K562 (cell line): ENCODE results near the gene SLC38A11.

Source experiments
- CHD2 ChIP-seq: IDR thresholded peaks from 2 replicates; pipeline ENCODE4 v1.6.1; 2011; ENCODE audit warnings: low read depth, low read length
- EP300 ChIP-seq: IDR thresholded peaks from 2 replicates; pipeline ENCODE4 v1.6.1; 2012; ENCODE audit warnings: low read length, improper control_type of control experiment
- EZH2 ChIP-seq: IDR thresholded peaks from 2 replicates; pipeline ENCODE4 v1.6.1; 2012; ENCODE audit warnings: low read depth, mild to moderate bottlenecking, inconsistent platforms, low read length, borderline replicate concordance
- NR2C1 ChIP-seq, 2 experiments: fragments of 450-650 bp; IDR thresholded peaks; 2 replicates each; pipeline ENCODE4 v1.6.1; 2017; ENCODE audit warnings: mild to moderate bottlenecking in 2 of 2, antibody characterized with exemption in 1 of 2, inconsistent platforms in 1 of 2, missing compliant biosample characterization in 1 of 2, missing genetic modification characterization in 1 of 2
- PCBP1 ChIP-seq: fragments of 200-400 bp; formaldehyde crosslinking; IDR thresholded peaks from 2 replicates; pipeline ENCODE4 v1.6.1; 2018; ENCODE audit warnings: mild to moderate bottlenecking, low read depth, low read length; ENCODE audit not compliant: poor library complexity, severe bottlenecking
- RNF2 ChIP-seq: sonication (generic); IDR thresholded peaks from 2 replicates; pipeline ENCODE4 v1.6.1; 2016
- SP1 ChIP-seq: sonication (generic); formaldehyde crosslinking; IDR thresholded peaks from 2 replicates; pipeline ENCODE4 v1.8.1; 2022; ENCODE audit warnings: mild to moderate bottlenecking, missing genetic modification reagents
- TEAD4 ChIP-seq, 2 experiments: sonication (generic) in 1 of 2; formaldehyde crosslinking in 1 of 2; IDR thresholded peaks; 2 replicates each; pipeline versions ENCODE4 v1.6.1 to v1.8.0; 2012 to 2022; ENCODE audit warnings: borderline replicate concordance in 1 of 2, inconsistent platforms in 1 of 2, low read length in 1 of 2, mild to moderate bottlenecking in 1 of 2, missing genetic modification reagents in 1 of 2
- ZNF436 ChIP-seq: fragments of 250-450, 450-650 bp; sonication (Bioruptor Pico); formaldehyde crosslinking; IDR thresholded peaks from 2 replicates; pipeline ENCODE4 v1.7.0; 2020; ENCODE audit warnings: mild to moderate bottlenecking
- TF ChIP-seq, protein P1 (sequence below): fragments of 250-450 bp; sonication (Bioruptor Pico); IDR thresholded peaks from 2 replicates; pipeline ENCODE4 v1.8.0; 2022; ENCODE audit warnings: inconsistent platforms, mild to moderate bottlenecking, moderate library complexity, borderline replicate concordance
- TF ChIP-seq, protein P2 (sequence below): fragments of 450-650 bp; formaldehyde crosslinking; IDR thresholded peaks from 2 replicates; pipeline ENCODE4 v1.4.0; 2020; ENCODE audit warnings: mild to moderate bottlenecking, moderate library complexity
- TF ChIP-seq, protein P3 (sequence below), 3 experiments: IDR thresholded peaks in 2 of 3; conservative IDR thresholded peaks in 1 of 3; 2 replicates each; pipeline ENCODE4 v1.5.1; 2011 to 2012; ENCODE audit warnings: low read length in 3 of 3, mild to moderate bottlenecking in 3 of 3, control low read depth in 2 of 3, improper control_type of control experiment in 1 of 3, inconsistent platforms in 1 of 3, low read depth in 1 of 3, mixed read lengths in 1 of 3, moderate library complexity in 1 of 3; ENCODE audit not compliant: insufficient read depth in 2 of 3

DNA sequence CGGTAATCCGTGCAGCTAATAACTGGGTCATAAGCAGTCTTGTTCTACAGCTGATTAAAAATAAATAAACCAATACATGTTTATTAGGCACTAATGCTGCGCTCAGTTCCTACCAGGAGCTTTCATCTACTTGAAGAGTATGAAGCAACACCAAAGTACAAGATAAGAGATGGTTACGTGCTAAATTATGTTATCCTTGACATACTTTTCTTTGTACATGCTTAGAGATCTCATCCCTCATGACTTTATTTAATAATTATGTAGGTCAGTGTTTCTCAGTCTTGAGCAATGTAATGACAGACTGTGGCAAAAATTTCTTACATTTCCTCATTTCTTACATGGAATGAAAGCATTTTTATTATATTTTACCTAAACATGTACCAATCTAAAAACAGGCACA is 59.1 kb downstream of the SLC38A11 start:
- TF ChIP-seq PCBP1: no peak
- no peak for TF ChIP-seq SP1 (CRISPR knock-in tag)
- no peak for TF ChIP-seq RNF2
- no peak for TF ChIP-seq TEAD4 (IDR thresholded peaks at IDR 0.05; ENCODE audit: low read length)
- no peak for TF ChIP-seq TEAD4 (CRISPR knock-in tag; IDR thresholded peaks at IDR 0.05; ENCODE audit: borderline replicate concordance)
- TF ChIP-seq, protein P1, sequence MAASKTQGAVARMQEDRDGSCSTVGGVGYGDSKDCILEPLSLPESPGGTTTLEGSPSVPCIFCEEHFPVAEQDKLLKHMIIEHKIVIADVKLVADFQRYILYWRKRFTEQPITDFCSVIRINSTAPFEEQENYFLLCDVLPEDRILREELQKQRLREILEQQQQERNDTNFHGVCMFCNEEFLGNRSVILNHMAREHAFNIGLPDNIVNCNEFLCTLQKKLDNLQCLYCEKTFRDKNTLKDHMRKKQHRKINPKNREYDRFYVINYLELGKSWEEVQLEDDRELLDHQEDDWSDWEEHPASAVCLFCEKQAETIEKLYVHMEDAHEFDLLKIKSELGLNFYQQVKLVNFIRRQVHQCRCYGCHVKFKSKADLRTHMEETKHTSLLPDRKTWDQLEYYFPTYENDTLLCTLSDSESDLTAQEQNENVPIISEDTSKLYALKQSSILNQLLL: no peak
- TF ChIP-seq, protein P2, sequence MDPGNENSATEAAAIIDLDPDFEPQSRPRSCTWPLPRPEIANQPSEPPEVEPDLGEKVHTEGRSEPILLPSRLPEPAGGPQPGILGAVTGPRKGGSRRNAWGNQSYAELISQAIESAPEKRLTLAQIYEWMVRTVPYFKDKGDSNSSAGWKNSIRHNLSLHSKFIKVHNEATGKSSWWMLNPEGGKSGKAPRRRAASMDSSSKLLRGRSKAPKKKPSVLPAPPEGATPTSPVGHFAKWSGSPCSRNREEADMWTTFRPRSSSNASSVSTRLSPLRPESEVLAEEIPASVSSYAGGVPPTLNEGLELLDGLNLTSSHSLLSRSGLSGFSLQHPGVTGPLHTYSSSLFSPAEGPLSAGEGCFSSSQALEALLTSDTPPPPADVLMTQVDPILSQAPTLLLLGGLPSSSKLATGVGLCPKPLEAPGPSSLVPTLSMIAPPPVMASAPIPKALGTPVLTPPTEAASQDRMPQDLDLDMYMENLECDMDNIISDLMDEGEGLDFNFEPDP (CRISPR knock-in tag): no peak
- TF ChIP-seq EP300: no peak
- no peak for TF ChIP-seq EZH2
- no peak for TF ChIP-seq NR2C1 (IDR thresholded peaks at IDR 0.05)
- no peak for TF ChIP-seq NR2C1 (tag; IDR thresholded peaks at IDR 0.05)
- TF ChIP-seq ZNF436 (CRISPR knock-in tag): no peak
- no peak for TF ChIP-seq CHD2
- TF ChIP-seq, protein P3, sequence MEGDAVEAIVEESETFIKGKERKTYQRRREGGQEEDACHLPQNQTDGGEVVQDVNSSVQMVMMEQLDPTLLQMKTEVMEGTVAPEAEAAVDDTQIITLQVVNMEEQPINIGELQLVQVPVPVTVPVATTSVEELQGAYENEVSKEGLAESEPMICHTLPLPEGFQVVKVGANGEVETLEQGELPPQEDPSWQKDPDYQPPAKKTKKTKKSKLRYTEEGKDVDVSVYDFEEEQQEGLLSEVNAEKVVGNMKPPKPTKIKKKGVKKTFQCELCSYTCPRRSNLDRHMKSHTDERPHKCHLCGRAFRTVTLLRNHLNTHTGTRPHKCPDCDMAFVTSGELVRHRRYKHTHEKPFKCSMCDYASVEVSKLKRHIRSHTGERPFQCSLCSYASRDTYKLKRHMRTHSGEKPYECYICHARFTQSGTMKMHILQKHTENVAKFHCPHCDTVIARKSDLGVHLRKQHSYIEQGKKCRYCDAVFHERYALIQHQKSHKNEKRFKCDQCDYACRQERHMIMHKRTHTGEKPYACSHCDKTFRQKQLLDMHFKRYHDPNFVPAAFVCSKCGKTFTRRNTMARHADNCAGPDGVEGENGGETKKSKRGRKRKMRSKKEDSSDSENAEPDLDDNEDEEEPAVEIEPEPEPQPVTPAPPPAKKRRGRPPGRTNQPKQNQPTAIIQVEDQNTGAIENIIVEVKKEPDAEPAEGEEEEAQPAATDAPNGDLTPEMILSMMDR (IDR thresholded peaks at IDR 0.05 in 2 of 3, conservative IDR thresholded peaks at IDR 0.05 in 1 of 3; ENCODE audit: insufficient read depth in 2 of 3, low read depth in 1 of 3, low read length in 3 of 3): no peak
